ENCODE results near the gene PLEKHJ1.

GRCh38 chr19:2216361-2217225 is 19.5 kb downstream of the PLEKHJ1 start:
- TF ChIP-seq POLR2AphosphoS5 (IDR thresholded peaks at IDR 0.05), result no peak
- TF ChIP-seq, protein P1, sequence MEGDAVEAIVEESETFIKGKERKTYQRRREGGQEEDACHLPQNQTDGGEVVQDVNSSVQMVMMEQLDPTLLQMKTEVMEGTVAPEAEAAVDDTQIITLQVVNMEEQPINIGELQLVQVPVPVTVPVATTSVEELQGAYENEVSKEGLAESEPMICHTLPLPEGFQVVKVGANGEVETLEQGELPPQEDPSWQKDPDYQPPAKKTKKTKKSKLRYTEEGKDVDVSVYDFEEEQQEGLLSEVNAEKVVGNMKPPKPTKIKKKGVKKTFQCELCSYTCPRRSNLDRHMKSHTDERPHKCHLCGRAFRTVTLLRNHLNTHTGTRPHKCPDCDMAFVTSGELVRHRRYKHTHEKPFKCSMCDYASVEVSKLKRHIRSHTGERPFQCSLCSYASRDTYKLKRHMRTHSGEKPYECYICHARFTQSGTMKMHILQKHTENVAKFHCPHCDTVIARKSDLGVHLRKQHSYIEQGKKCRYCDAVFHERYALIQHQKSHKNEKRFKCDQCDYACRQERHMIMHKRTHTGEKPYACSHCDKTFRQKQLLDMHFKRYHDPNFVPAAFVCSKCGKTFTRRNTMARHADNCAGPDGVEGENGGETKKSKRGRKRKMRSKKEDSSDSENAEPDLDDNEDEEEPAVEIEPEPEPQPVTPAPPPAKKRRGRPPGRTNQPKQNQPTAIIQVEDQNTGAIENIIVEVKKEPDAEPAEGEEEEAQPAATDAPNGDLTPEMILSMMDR (IDR thresholded peaks at IDR 0.05), result no peak
- TF ChIP-seq POLR2A (IDR thresholded peaks at IDR 0.05), result no peak

Data from suprapubic skin (tissue), 4 donors.